Muscle of back (tissue), 11 donors: ENCODE data around the gene PCDH8. TPM values are rescaled to one million over a fixed set of nuclear protein-coding genes. Genes with fewer than 3 reads are reported as not detected.
"Not testable (repeated sequence)": the region's sequence is repeated elsewhere in the genome, so short reads cannot be mapped to it uniquely, and the experiment has no call there.

Experiments used
- DNase-seq, 3 donors: peaks; one replicate each; pipeline versions ENCODE4 v3.0.0 to v3.0.0-alpha.2; 2013
- polyA plus RNA-seq, 10 donors: library from polyadenylated mRNA; unstranded; fragments of 120-200 nt; gene quantifications; one replicate each; pipeline ENCODE4 v1.2.1, GENCODE V29; 2013; ENCODE audit not compliant: insufficient read length in 10 of 10

PCDH8 gene
- polyA plus RNA-seq, 10 donors, result 0.49 to 1.3 (median 0.62) TPM

DNA sequence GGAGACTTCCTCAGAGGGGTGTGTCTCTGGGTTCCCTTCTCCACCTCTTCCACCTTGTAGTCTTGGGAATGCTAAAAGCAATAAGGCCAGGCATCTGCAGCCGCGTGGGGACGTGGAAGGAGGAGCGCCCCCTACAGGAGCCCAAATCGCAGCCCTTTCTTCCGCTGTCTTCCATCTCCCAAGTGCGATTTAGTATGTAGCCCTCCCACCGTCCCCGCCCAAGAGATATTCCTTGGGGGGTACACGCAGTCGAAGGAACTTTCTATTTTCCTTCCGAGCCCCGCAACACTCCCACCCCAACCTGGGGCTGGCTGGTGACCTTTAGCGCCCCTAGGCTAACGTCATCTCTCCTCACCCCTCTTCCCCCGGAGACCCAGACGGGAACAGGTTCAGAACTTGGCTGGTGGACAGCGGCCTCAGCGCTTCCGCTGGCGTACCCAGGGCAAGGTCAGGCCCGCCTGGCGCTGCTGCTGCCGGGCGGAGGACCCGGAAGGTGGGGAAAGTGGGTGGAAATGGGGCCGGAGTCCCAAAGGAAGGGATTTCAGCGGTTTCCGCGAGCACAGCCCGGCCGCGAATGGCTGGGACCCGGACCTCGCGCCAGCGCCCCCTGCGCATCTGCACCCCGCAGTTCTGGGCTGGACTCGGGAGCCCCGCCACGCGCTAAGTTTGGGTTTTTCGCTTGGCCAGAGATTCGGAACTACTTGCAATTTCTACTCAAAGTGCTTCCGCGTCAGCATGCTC lies 2.1 kb upstream of the PCDH8 start:
- peak; percentile 59 to 93 (median 85) for DNase-seq

DNA sequence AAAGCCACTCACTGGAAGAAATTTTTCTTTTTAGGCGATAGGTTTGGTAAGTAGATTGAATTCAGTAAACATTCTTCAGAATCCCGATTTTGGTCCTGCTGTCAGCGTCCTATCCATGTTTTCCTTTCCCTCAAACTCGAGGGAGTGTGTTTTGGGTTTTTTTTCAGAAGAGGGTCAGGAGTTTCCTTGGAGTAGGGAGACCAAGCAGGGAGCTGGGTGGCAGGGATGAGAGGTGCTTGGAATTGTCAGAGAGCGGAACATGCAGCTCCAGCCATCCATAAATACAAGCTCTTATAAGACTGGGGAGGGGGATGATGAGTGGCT lies 1.6 kb upstream of the PCDH8 start:
- peak in 1 of 3 donors; percentile 17 for DNase-seq

DNA sequence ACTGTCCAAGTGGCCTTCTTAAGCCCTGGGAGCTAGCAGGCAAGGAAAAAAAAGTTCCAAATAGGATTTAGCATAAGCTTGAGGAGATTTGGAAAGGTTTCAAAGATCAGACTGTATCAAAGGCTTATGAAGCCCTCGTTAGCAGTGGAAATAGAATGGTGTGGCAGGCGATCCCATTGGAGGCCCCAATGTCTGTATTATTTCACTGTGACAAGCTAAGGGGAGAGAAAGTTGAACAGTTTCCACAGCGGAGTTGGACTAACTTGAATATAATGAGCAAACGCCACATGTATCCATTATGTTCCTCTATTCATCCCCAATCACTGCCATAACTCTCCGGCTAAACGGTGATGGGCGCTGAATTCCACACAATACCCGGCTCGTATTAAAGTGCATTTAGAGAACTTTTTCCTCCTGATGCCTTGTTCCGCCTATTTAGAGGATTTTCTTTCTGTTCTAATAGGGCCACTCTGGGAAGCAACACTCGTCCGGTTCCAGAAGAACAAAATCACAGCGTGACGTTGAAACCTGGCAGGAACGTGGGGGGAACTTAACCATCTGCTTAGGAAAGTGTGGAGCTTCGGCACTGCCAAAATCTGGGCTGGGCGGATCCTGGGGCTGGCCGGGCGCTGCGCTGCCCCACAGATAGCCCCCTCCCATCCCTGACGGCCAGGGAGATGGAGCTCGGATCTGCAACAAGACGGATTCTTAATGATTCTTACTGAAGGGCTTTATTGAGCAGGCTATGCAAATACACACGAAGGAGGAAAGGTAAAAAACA lies 1.0 kb upstream of the PCDH8 start:
- DNase-seq, result peak in 1 of 3 donors; percentile 46

DNA sequence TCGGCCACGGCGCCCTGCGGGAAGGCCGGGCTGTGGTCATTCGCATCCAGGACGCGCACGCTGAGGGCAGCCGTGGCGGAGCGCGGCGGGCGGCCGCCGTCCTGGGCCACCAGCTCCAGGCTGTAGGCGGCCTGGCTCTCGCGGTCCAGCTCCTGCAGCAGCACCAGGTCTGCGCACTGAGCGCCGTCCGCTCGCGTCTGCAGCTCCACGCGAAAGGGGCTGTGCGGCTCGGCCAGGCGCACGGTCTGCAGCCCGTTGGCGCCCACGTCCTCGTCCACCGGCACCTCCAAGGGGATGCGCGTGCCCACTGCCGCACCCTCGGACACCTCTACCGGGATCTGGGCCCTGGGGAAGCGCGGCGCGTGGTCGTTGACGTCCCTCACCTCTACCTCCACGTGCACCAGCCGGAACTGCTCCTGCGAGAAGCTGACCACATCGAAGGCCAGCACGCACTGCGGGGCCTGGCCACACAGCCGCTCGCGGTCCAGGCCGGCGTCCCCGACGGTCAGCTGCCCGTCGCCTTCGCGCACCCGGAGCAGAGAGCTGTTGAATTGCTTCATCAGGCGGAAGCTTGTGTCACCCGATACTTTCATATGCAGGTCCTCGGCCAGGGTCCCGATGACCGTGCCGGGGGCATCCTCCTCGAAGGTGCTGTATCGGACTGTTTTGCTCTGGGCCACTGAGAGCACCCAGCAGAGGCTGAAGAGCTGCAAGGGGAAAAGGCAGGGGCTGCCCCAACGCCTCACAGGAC lies 583 bp downstream of the PCDH8 start:
- DNase-seq, result no peak

DNA sequence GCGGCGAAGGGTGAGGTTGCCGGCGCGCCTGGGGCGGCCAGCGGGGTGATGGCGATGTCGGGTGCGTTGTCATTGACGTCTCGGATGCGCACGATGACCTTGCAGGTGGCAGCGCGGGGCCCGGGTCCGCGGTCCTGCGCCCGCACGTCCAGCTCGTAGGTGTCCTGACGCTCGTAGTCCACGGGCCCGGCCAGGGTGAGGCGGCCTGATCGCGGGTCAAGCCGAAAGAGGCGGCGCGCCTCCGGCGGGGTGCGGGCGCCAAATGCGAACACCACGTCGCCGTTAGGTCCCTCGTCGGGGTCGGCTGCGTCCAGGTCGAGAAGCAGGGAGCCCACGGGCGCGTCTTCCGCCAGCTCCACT lies 1.1 kb downstream of the PCDH8 start:
- no peak for DNase-seq

DNA sequence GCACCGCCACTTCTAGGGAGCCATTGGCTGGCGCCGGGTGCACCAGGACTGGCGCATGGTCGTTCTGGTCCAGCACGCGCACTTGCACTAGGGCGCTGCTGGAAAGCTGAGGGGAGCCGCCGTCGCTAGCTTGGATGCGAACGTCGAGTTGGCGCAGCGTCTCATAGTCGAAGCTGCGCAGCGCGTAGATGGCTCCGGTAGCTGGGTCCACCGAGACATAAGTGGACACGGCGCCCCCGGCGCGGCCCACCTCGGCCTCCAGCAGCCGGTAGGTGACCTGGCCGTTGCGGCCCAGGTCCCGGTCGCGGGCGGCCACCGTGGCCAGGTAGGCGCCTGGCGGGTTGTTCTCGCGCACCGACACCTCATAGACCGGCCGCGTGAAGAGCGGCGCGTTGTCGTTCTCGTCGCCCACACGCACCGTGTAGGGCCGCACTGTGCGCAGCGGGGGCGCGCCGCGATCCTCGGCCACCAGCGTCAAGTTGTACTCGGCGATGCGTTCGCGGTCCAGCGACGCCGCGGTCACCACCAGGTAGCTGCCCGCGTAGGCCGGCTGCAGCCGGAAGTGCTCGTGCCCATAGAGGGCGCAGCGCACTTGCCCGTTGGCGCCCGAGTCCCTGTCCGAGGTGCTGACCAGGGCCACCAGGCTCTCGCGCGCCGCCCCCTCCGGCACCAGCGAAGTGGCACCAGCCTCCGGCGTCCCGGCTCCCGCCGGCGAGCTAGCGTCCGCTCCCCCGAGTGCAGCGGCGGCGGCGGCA lies 1.7 kb downstream of the PCDH8 start:
- peak; percentile 47 to 86 (median 81) for DNase-seq

DNA sequence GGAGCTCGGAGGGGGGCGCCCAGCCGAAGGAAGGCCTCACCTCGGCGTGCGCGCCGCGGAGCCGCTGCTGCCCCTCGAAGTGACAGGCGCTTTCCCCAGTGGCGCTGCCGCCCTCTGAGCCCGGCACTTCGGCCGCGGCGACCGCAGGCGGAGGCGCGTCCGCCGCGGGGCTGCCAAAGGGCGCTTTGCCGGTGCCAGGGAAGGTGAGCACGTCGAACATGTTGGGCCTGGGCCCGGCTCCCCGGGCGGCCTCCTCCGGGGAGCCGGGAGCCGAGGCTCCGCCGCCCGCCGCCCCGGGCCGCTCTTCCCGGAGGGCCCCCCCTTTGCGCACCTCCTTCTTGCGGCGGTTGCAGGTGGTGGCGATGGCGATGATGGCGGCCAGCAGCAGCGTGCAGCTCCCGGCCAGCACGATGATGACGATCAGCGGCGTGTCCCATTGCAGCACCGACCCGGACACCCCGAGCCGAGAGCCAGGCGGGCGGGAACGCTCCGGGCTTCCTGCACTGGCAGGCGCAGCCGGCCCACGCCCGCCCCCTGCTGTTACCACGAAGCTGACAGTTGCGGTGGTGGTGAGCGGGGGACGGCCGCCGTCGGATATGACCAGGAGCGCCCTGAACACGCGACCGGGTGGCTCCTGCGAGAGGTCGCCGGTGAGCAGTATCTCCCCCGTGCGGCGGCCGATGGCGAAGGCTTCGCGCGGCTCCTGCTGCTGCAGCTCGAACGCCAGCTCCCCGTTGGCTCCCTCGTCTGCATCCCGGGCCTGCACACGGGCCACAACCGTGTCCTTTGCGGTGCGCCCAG lies 2.5 kb downstream of the PCDH8 start:
- peak in 2 of 3 donors; percentile 27 to 76 for DNase-seq

DNA sequence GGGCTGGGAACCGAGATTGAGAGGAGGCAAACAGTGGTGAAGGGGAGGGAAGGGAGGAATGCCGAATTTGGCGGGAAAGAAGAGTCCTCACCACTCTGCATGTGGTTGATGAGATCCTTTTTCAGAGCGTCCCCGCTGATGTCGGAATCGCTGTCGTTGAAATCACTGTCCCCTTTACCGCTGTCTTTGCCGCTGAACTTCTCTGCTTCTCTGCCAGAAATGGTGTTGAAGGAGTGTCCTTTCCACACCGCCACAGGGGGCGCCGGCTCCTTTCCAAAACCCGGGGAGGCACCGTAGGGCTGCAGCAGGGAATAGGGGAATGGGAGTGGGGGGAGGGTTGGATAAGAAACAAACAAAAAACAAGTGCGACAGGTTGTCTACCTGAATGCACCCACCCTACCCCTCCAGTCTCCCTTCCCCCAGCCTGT lies 3.1 kb downstream of the PCDH8 start:
- DNase-seq, result peak in 1 of 3 donors; percentile 22

DNA sequence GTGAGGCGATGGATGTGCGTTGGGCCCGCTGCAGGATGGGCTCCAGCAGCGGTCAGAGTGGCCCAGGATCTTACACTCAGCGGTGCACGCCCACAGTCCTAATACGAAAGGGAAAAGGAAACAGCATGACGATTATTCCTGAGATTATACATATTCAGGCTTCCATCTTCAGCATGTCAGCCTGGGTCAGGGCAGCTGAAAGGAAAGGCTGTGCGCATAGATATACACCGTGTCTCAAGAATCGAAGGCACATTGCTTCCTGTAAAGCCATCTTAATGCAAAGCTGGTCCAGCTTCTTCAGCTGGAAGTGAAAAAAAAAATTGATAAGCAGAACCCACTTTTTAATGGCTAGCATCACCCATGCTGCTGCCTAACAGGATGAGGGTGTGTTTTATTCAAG lies 3.6 kb downstream of the PCDH8 start:
- no peak for DNase-seq

DNA sequence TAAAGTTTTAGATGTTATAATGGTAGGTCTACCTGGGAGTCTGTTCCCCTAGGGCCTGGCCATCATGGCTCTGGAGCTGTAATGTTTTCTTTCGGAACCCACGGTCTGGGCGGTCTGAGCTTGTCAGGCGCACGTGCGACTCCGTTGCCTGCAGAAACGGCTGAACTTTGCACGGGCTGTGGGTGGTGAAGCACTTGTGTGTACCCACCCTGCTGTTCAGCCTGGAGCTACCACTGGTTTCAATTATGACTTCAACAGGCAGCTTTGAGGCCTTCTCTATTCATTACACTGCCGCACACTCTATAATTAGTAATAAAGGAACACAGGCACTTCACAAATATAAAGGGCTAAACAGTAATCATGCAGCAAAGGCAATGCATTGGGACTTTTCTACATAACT lies 6.0 kb downstream of the PCDH8 start:
- DNase-seq, result no peak

DNA sequence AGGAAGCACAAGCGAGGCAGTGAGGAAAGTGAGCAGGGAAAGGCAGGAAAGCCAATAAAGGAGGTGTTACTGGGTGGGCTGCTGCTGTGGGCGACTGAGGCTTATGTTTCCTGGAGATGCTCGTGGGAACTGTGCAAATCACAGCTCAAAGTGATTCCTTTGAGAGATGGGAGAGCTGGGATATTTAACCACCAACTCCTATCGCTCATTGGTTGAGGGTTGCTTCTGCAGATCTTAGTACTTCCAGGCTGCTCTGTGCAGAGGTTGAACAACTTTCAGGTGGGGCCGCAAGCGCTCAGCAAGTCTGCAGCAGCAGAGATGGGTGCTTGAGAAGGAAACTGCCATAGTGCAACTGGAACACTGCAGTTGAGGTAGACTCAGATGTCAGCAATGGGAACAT lies 8.4 kb downstream of the PCDH8 start:
- DNase-seq, result no peak

DNA sequence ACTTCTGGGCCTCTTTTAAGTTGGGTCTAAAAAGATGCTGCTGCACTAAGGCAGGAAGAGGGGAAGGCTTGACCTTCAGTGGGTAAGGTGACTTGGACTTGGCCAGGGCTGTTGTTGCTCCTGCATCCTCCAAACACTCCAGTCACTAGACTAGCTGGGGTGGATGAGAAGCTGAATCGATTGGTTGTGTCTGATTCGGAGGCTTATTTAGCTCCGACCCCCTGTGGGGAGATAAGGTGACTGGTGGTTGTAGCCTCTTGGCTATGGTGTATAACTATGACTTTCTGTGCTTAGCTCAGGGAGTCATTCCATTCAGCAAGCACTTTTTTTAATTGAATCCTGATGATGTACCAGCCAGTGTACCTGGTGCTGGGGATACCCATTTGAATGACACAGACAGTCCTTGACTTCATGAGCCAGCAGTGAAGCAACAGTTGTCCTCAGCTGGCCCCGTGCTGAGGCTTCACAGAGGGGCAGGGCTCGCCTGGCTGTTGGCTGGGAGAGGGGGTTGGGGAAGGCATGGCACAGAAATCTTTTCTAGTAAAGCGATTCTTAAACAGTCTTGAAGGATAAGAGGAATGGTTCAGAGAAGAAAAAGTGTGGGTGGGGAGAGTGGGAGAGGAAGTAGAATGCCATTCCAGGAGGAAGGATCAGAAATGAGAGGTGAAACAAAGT lies 9.9 kb downstream of the PCDH8 start:
- no peak for DNase-seq

DNA sequence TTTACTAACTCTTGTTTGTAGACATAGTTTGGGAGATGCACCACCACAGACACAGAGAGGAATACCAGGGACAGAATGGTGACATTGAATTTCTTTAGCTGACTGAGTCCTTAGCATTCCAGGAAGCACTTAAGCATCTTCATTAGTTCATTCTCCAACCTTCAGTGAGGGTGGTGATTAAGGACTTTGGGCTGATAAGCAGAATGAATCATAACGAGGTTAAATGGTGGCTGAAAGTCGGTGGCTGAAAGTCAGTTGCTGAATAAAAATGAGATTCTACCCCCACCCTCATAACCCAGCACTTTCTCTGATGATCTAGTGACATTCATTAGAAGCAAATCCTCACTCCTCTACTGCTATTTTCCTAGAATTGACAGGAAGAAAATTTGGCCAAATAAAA lies 10.6 kb downstream of the PCDH8 start:
- no peak for DNase-seq

DNA sequence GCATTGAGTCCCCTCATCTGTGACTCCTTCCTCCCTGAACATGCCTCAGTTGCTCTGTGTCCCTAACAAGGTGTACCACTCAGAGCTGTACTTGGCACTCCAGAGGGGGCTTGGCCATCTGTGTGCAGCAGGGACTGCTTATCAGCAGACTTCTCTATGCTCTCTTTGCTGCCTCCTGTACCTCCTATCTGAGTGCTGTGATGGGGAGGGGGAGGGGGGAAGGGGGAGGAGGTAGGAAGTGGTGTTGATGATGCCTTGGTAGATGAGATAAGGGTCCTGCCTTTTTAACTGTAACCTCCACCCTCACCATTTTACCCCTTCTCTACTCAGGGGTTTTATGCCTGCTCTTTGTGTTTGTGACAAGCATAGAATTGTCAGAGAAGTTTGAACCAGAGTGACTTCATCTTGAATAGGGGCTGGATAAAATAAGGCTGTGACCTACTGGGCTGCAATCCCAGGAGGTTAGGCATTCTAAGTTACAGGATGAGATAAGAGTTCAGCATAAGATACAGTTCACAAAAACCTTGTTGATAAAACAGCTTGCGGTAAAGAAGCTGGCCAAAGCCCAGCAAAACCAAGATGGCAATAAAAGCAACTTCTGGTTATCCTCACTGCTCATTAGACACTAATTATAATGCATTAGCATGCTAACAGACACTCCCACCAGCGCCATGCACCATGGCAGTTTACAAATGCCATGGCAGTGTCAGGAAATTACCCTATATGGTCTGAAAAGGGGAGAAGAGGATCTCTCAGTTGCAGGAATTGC lies 13.2 kb downstream of the PCDH8 start:
- DNase-seq, result no peak

DNA sequence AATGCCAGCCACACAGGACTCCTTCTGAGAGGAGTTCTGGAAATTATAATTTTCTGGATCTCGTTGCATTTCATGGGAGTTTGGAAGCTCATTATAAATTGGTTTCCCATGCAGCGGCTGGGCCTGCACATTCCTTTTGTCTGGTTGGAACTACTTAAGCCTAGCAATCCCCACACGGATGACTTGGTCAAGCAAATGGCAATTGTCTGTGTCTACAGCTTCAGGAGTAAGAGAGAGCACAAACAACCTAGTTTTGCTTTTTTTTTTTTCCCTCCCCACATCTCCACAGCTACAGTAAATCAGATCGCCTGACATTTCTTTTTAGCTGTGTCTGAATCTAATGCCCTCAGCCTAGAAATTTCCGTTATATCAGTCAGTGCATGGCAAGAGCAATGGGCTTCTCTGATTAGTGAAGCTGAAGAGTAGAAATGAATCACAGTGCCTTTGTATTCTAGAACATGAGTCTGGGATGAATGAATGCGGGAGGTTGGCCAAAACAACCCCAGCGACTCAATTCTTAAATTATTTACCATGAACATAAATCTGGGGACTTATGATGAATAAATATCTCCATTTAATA lies 15.1 kb downstream of the PCDH8 start:
- no peak for DNase-seq

DNA sequence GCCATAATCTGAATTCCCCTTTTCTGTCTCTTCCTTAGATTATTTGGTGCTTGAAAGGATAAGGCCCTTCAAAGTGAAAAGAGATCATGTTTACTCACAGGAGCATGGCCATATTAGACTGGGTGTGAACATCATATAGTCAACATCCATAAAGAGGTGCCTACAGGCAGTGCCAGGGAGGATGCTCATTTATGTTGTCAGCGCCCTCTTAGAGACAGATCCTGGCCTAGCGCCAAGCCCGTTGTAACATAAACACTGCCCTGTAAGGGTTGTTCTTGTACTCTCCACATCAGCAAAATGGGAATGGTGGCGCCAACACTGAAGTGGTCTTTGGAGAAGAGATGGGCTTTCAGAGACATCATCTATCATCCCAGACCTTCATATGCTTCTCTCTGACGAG lies 16.1 kb downstream of the PCDH8 start:
- no peak for DNase-seq

DNA sequence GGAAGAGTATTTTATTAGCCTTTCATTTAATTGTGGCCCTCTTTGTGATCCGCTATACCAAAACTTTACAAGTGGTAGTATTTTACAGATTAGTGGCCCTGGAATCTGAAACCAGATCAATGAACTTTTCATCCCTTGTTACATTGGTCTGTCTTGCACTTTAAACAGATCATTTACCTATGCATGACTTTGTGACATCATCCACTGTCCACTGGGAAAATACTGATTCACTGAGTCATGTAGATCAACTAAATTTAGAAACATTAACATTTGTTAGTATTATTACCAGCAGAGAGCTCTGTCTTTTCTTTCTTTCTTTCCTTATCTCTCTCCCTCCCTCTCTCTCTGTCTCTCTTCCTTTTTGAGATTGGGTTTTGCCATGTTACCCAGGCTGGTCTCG lies 17.5 kb downstream of the PCDH8 start:
- no peak for DNase-seq

DNA sequence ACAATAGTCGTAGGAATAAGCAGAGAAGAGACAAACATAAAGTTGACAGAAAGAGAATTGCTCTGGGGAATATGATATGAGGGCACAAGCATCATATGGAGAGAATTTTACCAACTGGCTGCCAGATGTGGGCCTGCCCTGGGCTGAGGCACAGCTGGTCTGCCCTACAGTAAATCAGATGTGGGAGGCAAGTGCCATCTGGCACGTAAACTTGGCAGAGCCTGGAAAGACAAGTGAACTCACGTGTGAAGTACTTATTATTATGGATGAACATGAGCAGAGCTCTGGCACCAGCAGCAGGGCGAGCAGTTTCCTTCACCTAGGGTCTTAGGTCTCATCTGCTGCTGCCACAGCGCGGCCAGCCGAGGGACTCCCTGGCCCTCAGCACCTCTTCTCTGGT lies 20.6 kb downstream of the PCDH8 start:
- peak; percentile 33 to 64 (median 38) for DNase-seq

DNA sequence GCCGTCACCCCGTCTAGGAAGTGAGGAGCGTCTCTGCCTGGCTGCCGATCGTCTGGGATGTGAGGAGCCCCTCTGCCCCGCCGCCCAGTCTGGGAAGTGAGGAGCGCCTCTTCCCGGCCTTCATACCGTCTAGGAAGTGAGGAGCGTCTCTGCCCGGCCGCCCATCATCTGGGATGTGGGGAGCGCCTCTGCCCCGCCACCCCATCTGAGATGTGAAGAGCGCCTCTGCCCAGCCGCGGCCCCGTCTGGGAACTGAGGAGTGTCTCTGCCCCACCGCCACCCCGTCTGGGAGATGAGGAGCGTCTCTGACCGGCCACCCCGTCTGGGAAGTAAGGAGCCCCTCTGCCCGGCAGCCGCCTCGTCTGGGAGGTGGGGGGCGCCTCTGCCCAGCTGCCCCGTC lies 30.6 kb downstream of the PCDH8 start:
- not testable (repeated sequence) for DNase-seq
